Measurements from ENCODE around the gene AKAP8L. TPM values are rescaled to one million over a fixed set of nuclear protein-coding genes. Genes with fewer than 3 reads are reported as not detected.
"Not testable (repeated sequence)": the region's sequence is repeated elsewhere in the genome, so short reads cannot be mapped to it uniquely, and the experiment has no call there.

Gene AKAP8L
- total and polyA plus RNA-seq, 10 of the 15 experiments (the other 5 are each of a cell fraction or from before 2014, with no cell fraction given): 0.66 to 64.3 (median 40.0) TPM

DNA sequence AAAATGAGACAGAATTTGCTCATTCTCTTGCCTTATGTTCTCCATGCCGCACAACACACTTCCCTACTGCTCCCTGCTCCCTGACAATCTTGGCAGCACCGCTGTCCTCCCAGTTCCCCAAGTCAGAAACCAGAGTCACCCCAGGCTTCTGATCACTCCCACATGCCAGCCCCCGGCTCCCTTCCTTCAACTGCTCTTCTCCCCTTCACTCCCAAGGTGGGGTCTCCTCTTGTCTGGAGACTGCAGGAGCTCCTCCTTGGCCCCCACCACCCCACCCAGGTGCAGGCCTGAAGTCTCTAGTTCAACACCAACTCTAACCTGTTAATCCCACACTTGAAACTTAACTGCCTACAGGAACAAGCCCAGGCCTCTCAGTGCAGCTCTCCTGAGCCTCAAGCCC is 22.4 kb downstream of the AKAP8L start (continued):
- TF ChIP-seq, protein P1, sequence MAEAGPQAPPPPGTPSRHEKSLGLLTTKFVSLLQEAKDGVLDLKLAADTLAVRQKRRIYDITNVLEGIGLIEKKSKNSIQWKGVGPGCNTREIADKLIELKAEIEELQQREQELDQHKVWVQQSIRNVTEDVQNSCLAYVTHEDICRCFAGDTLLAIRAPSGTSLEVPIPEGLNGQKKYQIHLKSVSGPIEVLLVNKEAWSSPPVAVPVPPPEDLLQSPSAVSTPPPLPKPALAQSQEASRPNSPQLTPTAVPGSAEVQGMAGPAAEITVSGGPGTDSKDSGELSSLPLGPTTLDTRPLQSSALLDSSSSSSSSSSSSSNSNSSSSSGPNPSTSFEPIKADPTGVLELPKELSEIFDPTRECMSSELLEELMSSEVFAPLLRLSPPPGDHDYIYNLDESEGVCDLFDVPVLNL (IDR thresholded peaks at IDR 0.05; ENCODE audit: low read depth, low read length): no peak
- TF ChIP-seq ZNF24 (IDR thresholded peaks at IDR 0.05) (no peak), ZNF207 (IDR thresholded peaks at IDR 0.05; ENCODE audit: borderline replicate concordance) (no peak), FOXM1 (IDR thresholded peaks at IDR 0.05; ENCODE audit: low read depth, low read length) (no peak), BACH1 (IDR thresholded peaks at IDR 0.05; ENCODE audit: borderline replicate concordance) (no peak), NFYA (IDR thresholded peaks at IDR 0.05; ENCODE audit: borderline replicate concordance, low read depth, low read length) (no peak), RB1 (IDR thresholded peaks at IDR 0.05; ENCODE audit: borderline replicate concordance) (no peak), POU2F2 (IDR thresholded peaks at IDR 0.05; ENCODE audit: borderline replicate concordance, low read depth, low read length) (no peak)

- H3K4me2 ChIP-seq (ENCODE audit: control insufficient read depth, insufficient read depth); H3K9me3 ChIP-seq (replicated peaks; ENCODE audit: control insufficient read depth, insufficient read depth, low read length); RAD21 ChIA-PET (ENCODE audit: unreplicated experiment); H3K4me3 ChIP-seq; H3K9ac ChIP-seq (ENCODE audit: control insufficient read depth, insufficient read depth, low read length); H3K27me3 ChIP-seq (replicated peaks in 1 of 2; ENCODE audit: control insufficient read depth in 2 of 2, insufficient read depth in 2 of 2, low read length in 1 of 2); SMC1A ChIA-PET (ENCODE audit: uncharacterized antibody, unreplicated experiment); H3K4me1 ChIP-seq (ENCODE audit: control insufficient read depth, insufficient read depth, low read length); H3K79me2 ChIP-seq (ENCODE audit: control insufficient read depth, insufficient read depth, low read length); ATAC-seq; intact Hi-C loops (cut with micrococcal nuclease; ENCODE audit: unreplicated experiment); DNase-seq (ENCODE audit: low read depth, low spot score); H3K27ac ChIP-seq (ENCODE audit: control insufficient read depth, insufficient read depth); FAIRE-seq; H4K20me1 ChIP-seq (ENCODE audit: control insufficient read depth, insufficient read depth); in situ Hi-C loops (cut with MboI); H2AFZ ChIP-seq (ENCODE audit: control insufficient read depth, low read depth, low read length); BruUV-seq (replicated peaks): not testable (repeated sequence)
- ChIA-PET CTCF (interaction anchor here (0.6 kb wide), 1 partner anchor 12 kb away, joined by 5 read pairs; no protein-coding TSS in a partner anchor), POLR2A (interaction anchor here (1.4 kb wide), 1 partner anchor 17 kb away, joined by 4 read pairs; no protein-coding TSS in a partner anchor)
- peaks cover 21 to 41% of the 10 kb centered on the region in 2 experiments for H3K36me3 ChIP-seq (ENCODE audit: control insufficient read depth in 2 of 2, insufficient read depth in 2 of 2, low read length in 1 of 2)
- 89% methylated on average over 17 of the region's 17 CpGs for WGBS (ENCODE audit: insufficient coverage, insufficient replicate concordance, low lambda C conversion rate, missing lambda C conversion rate)
Measured at GRCh38 chr19:15395251-15395650, 23.5 kb downstream of the AKAP8L start.
